ENCODE results near the gene EDEM3. TPM values are rescaled to one million over a fixed set of nuclear protein-coding genes. Genes with fewer than 3 reads are reported as not detected.

Gene EDEM3
- total and polyA plus RNA-seq, 12 donors = 7.8 to 26.8 (median 17.8) TPM

- Histone ChIP-seq H3K36me3 (no peaks in the 10 kb centered on the region), H3K4me1 (peaks cover 0 to 9% (median 3%) of the 10 kb centered on the region in 9 donors), H3K4me3 (no peak overlapping the region), H3K27ac (no peak overlapping the region), H3K27me3 (no peaks in the 10 kb centered on the region), H3K9me3 (no peaks in the 10 kb centered on the region)
- DNase-seq (no peak), ATAC-seq (no peak)
- WGBS, 2 donors = 71 to 75% methylated on average over 2 of the region's 2 CpGs
- TF ChIP-seq, protein P1, sequence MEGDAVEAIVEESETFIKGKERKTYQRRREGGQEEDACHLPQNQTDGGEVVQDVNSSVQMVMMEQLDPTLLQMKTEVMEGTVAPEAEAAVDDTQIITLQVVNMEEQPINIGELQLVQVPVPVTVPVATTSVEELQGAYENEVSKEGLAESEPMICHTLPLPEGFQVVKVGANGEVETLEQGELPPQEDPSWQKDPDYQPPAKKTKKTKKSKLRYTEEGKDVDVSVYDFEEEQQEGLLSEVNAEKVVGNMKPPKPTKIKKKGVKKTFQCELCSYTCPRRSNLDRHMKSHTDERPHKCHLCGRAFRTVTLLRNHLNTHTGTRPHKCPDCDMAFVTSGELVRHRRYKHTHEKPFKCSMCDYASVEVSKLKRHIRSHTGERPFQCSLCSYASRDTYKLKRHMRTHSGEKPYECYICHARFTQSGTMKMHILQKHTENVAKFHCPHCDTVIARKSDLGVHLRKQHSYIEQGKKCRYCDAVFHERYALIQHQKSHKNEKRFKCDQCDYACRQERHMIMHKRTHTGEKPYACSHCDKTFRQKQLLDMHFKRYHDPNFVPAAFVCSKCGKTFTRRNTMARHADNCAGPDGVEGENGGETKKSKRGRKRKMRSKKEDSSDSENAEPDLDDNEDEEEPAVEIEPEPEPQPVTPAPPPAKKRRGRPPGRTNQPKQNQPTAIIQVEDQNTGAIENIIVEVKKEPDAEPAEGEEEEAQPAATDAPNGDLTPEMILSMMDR (IDR thresholded peaks at IDR 0.05) = no peak
- intact Hi-C loops (cut with DNase I) = no loop called here
These were observed 112.8 kb downstream of the EDEM3 start for GRCh38 chr1:184641894-184642293.

GRCh38 chr1:184640505-184640904 lies 114.2 kb downstream of the EDEM3 start:
- Histone ChIP-seq H3K9me3 (no peaks in the 10 kb centered on the region), H3K27me3 (no peaks in the 10 kb centered on the region), H3K4me1 (peaks cover 0 to 17% (median 5%) of the 10 kb centered on the region in 9 donors), H3K36me3 (no peaks in the 10 kb centered on the region), H3K4me3 (no peak overlapping the region), H3K27ac (no peak overlapping the region)
- TF ChIP-seq, protein P1 (IDR thresholded peaks at IDR 0.05) = no peak
- intact Hi-C loops (cut with DNase I) = no loop called here
- DNase-seq (no peak), ATAC-seq (peak in 1 of 8 donors; percentile 38)
- 94 to 96% methylated on average over 3 of the region's 3 CpGs for WGBS, 2 donors

Other genes starting within 250 kb of the EDEM3 start
- gene NIBAN1, start 219.7 kb upstream of the EDEM3 start, total RNA-seq = 100 to 1,000 TPM; 256 to 601 (median 442) TPM
- 10 to 100 TPM; 46.6 to 63.1 TPM for gene NIBAN1, start 219.7 kb upstream of the EDEM3 start, polyA plus RNA-seq